Fibroblast of lung (primary cell): Measurements from ENCODE around the gene C19orf44. TPM values are rescaled to one million over a fixed set of nuclear protein-coding genes. Genes with fewer than 3 reads are reported as not detected.

Experiments
- DNase-seq, 2 donors: peaks; one replicate each; pipeline versions ENCODE4 v3.0.0 to v3.0.0-alpha.2; 2010; ENCODE audit warnings: low read depth in 2 of 2
- H2AFZ ChIP-seq: 2 replicates; pipeline ENCODE4 v1.5.1; 2012; ENCODE audit warnings: low read length, control low read depth, inconsistent platforms
- H3K27ac ChIP-seq: 2 replicates; pipeline ENCODE4 v1.5.1; 2011; ENCODE audit warnings: low read length, control low read depth; ENCODE audit not compliant: insufficient read depth
- H3K27me3 ChIP-seq: 2 replicates; pipeline ENCODE4 v1.5.1; 2011; ENCODE audit warnings: mild to moderate bottlenecking, low read length; ENCODE audit not compliant: control insufficient read depth, insufficient read depth
- H3K36me3 ChIP-seq: 2 replicates; pipeline ENCODE4 v1.5.1; 2011; ENCODE audit warnings: low read length; ENCODE audit not compliant: control insufficient read depth, insufficient read depth
- H3K4me1 ChIP-seq: 2 replicates; pipeline ENCODE4 v1.5.1; 2011; ENCODE audit warnings: low read length; ENCODE audit not compliant: control insufficient read depth, insufficient read depth; ENCODE audit errors: extremely low read depth
- H3K4me2 ChIP-seq: 2 replicates; pipeline ENCODE4 v1.5.1; 2011; ENCODE audit warnings: low read length, control low read depth; ENCODE audit not compliant: insufficient read depth; ENCODE audit errors: extremely low read depth
- H3K4me3 ChIP-seq, 4 experiments: fragments of 200-600 bp in 1 of 4; sonication (generic) in 1 of 4; replicated peaks in 1 of 4; 2 replicates each; pipeline ENCODE4 v1.5.1; 2011 to 2016; ENCODE audit warnings: low read length in 4 of 4, low read depth in 3 of 4, mild to moderate bottlenecking in 3 of 4, control low read depth in 2 of 4, inconsistent platforms in 1 of 4, mixed read lengths in 1 of 4; ENCODE audit not compliant: insufficient read depth in 1 of 4; ENCODE audit errors: control extremely low read depth in 1 of 4
- H3K79me2 ChIP-seq: 2 replicates; pipeline ENCODE4 v1.5.1; 2012; ENCODE audit warnings: mild to moderate bottlenecking, low read length, inconsistent platforms; ENCODE audit not compliant: control insufficient read depth, insufficient read depth
- H3K9ac ChIP-seq: 2 replicates; pipeline ENCODE4 v1.5.1; 2011; ENCODE audit warnings: mild to moderate bottlenecking, low read length, control low read depth; ENCODE audit not compliant: insufficient read depth
- H3K9me3 ChIP-seq: 2 replicates; pipeline ENCODE4 v1.5.1; 2012; ENCODE audit warnings: low read depth, low read length; ENCODE audit not compliant: control insufficient read depth, insufficient read depth
- H4K20me1 ChIP-seq: 2 replicates; pipeline ENCODE4 v1.5.1; 2011; ENCODE audit warnings: low read length; ENCODE audit not compliant: control insufficient read depth, insufficient read depth; ENCODE audit errors: extremely low read depth
- CTCF ChIP-seq, 2 donors: IDR thresholded peaks in 1 of 2; conservative IDR thresholded peaks in 1 of 2; 1 replicate in 1 of 2; 2 replicates in 1 of 2; pipeline ENCODE4 v1.5.1; 2011 to 2012; ENCODE audit warnings: low read length in 2 of 2, control low read depth in 1 of 2, inconsistent platforms in 1 of 2, low read depth in 1 of 2, mild to moderate bottlenecking in 1 of 2
- EZH2 ChIP-seq: IDR thresholded peaks from 2 replicates; pipeline ENCODE4 v1.5.1; 2012; ENCODE audit warnings: low read length, control low read depth, mild to moderate bottlenecking; ENCODE audit errors: missing control alignments
- polyA plus RNA-seq, 2 donors: library from polyadenylated mRNA; depleted of rRNA in 1 of 2; stranded (reverse) in 1 of 2; unstranded in 1 of 2; fragments of >200 nt; gene quantifications; 2 replicates each; pipeline ENCODE4 v1.2.1, GENCODE V29; 2011 to 2012; ENCODE audit warnings: missing spikeins in 1 of 2
- total RNA-seq: library from RNA; depleted of rRNA; stranded (reverse); fragments of >200 nt; gene quantifications from 2 replicates; pipeline ENCODE4 v1.2.1, GENCODE V29; 2014

The C19orf44 gene
- total and polyA plus RNA-seq, 2 donors (not counting 1 experiment from before 2014, with no cell fraction given): 2.9 to 3.6 TPM

GRCh38 chr19:16460454-16460853 is 35.7 kb upstream of the C19orf44 start:
- Histone ChIP-seq H2AFZ (no peak overlapping the region), H3K79me2 (peaks cover 81% of the 10 kb centered on the region), H3K9me3 (no peaks in the 10 kb centered on the region), H3K4me3 (no peak overlapping the region), H3K27ac (no peak overlapping the region), H4K20me1 (peaks cover 1% of the 10 kb centered on the region), H3K9ac (no peak overlapping the region), H3K4me2 (no peak overlapping the region), H3K36me3 (no peaks in the 10 kb centered on the region), H3K4me1 (peaks cover 27% of the 10 kb centered on the region), H3K27me3 (no peaks in the 10 kb centered on the region)
- TF ChIP-seq CTCF (conservative IDR thresholded peaks at IDR 0.05 in 1 of 2, IDR thresholded peaks at IDR 0.05 in 1 of 2; ENCODE audit: low read depth in 1 of 2, low read length in 2 of 2): no peak
- no peak for TF ChIP-seq EZH2
- no peak for DNase-seq

DNA sequence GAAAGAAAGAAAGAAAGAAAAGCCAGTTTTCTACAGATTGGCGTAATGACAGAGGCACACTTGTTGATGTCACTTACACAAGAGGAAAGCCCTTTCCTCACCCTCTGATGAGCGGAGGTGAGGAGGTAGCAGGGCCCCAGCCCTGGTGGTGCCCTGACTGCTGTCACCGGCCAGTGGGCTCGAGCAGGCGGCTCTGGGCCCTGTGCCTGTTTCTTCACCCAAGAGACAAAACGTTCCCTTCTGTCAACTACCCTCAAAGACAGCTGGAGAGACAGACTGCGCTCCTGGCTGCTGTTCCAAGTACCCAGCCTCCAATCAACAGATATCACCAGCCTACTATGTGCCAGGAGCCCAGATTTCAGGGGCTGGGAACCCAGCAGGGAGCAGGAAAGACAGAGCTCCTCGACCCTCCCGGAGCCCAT is 34.6 kb upstream of the C19orf44 start:
- no peak for DNase-seq
- Histone ChIP-seq H3K79me2 (peaks cover 80% of the 10 kb centered on the region), H4K20me1 (peaks cover 1% of the 10 kb centered on the region), H3K9ac (no peak overlapping the region), H3K36me3 (no peaks in the 10 kb centered on the region), H3K4me1 (peaks cover 24% of the 10 kb centered on the region), H2AFZ (no peak overlapping the region), H3K9me3 (no peaks in the 10 kb centered on the region), H3K27ac (no peak overlapping the region), H3K4me3 (no peak overlapping the region), H3K27me3 (no peaks in the 10 kb centered on the region), H3K4me2 (no peak overlapping the region)
- TF ChIP-seq CTCF (conservative IDR thresholded peaks at IDR 0.05 in 1 of 2, IDR thresholded peaks at IDR 0.05 in 1 of 2; ENCODE audit: low read depth in 1 of 2, low read length in 2 of 2): no peak
- no peak for TF ChIP-seq EZH2

DNA sequence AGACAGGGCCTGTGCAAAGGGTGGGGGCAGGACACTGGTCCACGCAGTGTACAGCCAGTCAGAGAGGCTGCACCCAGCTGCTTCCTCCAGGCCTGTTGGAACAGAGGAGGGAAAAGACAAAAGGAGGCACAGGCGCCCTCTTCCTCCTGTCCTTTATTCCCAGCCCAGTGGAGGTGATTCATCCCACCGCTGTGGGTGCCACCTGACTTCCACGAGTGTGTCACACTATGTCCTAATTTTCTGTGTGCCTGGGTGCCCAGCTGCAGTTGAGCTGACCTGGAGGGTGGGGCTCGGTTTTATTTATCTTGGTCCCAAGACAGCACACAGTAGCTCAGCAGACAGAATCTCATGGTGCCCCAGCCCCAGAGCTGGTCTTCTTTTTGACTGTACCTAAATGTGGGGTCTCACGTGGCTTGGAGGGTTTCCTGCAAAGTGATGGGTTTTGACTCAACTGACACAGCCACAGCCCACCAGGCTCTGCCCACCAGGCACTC is 33.4 kb upstream of the C19orf44 start:
- Histone ChIP-seq H3K36me3 (no peaks in the 10 kb centered on the region), H3K4me3 (no peak overlapping the region), H3K27me3 (no peaks in the 10 kb centered on the region), H3K4me2 (no peak overlapping the region), H3K9ac (no peak overlapping the region), H4K20me1 (no peaks in the 10 kb centered on the region), H3K79me2 (peaks cover 81% of the 10 kb centered on the region), H3K27ac (no peak overlapping the region), H3K9me3 (no peaks in the 10 kb centered on the region), H3K4me1 (peaks cover 15% of the 10 kb centered on the region), H2AFZ (no peak overlapping the region)
- peak in 1 of 2 donors; percentile 34 for DNase-seq
- TF ChIP-seq CTCF (conservative IDR thresholded peaks at IDR 0.05 in 1 of 2, IDR thresholded peaks at IDR 0.05 in 1 of 2; ENCODE audit: low read depth in 1 of 2, low read length in 2 of 2): no peak
- no peak for TF ChIP-seq EZH2
